Subcutaneous abdominal adipose tissue (tissue), 5 donors: Measurements from ENCODE around the gene HDAC10.

Experiments
- H3K27ac ChIP-seq: one replicate; pipeline ENCODE4 v1.7.0; 2013; ENCODE audit warnings: low read depth, mild to moderate bottlenecking, inconsistent platforms, low read length, moderate library complexity
- H3K27me3 ChIP-seq, 5 donors: one replicate each; pipeline ENCODE4 v1.7.0; 2013; ENCODE audit warnings: low read length in 5 of 5, inconsistent platforms in 1 of 5; ENCODE audit not compliant: control insufficient read depth in 5 of 5, insufficient read depth in 4 of 5
- H3K36me3 ChIP-seq, 5 donors: one replicate each; pipeline ENCODE4 v1.7.0; 2013; ENCODE audit warnings: low read length in 5 of 5; ENCODE audit not compliant: control insufficient read depth in 5 of 5, insufficient read depth in 5 of 5
- H3K4me1 ChIP-seq, 5 donors: one replicate each; pipeline ENCODE4 v1.7.0; 2013; ENCODE audit warnings: low read length in 5 of 5, mild to moderate bottlenecking in 3 of 5, moderate library complexity in 1 of 5; ENCODE audit not compliant: control insufficient read depth in 5 of 5, insufficient read depth in 5 of 5
- H3K4me3 ChIP-seq, 5 donors: one replicate each; pipeline ENCODE4 v1.7.0; 2013; ENCODE audit warnings: low read length in 5 of 5, low read depth in 1 of 5
- H3K9ac ChIP-seq, 5 donors: one replicate each; pipeline ENCODE4 v1.7.0; 2013; ENCODE audit warnings: low read length in 5 of 5, mild to moderate bottlenecking in 4 of 5, moderate library complexity in 3 of 5
- H3K9me3 ChIP-seq, 5 donors: one replicate each; pipeline ENCODE4 v1.7.0; 2013; ENCODE audit warnings: low read length in 5 of 5; ENCODE audit not compliant: control insufficient read depth in 5 of 5
- donor health status: healthy.
- donor health status: healthy.
- donor health status: healthy.
- donor health status: healthy.
- donor health status: healthy.

Gene HDAC10

DNA sequence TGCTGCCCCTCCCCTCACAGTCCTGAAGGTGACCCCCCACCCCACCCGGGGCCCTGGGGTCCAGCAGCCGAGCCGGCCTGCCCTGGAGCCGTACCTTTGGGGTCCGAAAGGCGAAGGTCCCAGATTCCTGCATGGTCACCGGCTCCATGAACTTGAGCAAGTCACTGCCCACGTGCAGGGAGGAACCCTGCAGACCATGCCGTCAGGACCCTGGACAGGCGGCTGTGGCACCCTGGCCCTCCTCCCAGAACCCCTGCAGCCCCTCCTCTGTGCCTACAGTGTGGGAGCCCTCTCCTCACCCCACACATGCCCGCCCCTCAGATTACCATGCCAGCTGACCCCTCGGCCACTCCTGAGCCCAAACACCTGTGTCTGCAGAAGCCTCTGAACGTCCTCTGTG lies 33.4 kb upstream of the HDAC10 start:
- H3K27me3 ChIP-seq = no peaks in the 10 kb centered on the region
- H3K9ac ChIP-seq = no peak overlapping the region
- no peaks in the 10 kb centered on the region for H3K4me1 ChIP-seq
- H3K27ac ChIP-seq = no peak overlapping the region
- peaks cover 0 to 94% (median 89%) of the 10 kb centered on the region in 5 donors for H3K36me3 ChIP-seq
- H3K4me3 ChIP-seq = no peak overlapping the region
- no peaks in the 10 kb centered on the region for H3K9me3 ChIP-seq

DNA sequence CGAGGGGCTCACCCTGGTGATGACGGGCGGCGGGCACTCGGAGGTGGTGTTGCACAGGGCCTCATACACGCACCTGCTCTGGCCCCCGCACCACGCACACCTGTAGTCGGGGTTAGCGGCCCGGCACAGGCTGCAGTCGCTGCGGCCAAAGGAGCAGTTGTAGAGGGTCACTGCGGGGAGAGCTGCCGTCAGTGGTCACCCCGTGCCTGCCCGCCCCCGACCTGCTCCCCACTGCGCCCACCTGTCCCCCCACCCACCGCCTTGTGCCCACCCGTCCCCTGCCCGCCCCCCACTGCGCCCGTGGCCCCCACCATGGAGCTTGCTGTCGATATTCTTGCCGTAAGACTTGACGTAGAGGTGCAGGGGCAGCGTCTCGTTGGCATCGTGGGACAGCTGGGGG lies 32.8 kb upstream of the HDAC10 start:
- H3K4me1 ChIP-seq = no peaks in the 10 kb centered on the region
- no peak overlapping the region for H3K9ac ChIP-seq
- no peaks in the 10 kb centered on the region for H3K9me3 ChIP-seq
- H3K36me3 ChIP-seq = peaks cover 0 to 94% (median 89%) of the 10 kb centered on the region in 5 donors
- no peaks in the 10 kb centered on the region for H3K27me3 ChIP-seq
- no peak overlapping the region for H3K27ac ChIP-seq
- no peak overlapping the region for H3K4me3 ChIP-seq

DNA sequence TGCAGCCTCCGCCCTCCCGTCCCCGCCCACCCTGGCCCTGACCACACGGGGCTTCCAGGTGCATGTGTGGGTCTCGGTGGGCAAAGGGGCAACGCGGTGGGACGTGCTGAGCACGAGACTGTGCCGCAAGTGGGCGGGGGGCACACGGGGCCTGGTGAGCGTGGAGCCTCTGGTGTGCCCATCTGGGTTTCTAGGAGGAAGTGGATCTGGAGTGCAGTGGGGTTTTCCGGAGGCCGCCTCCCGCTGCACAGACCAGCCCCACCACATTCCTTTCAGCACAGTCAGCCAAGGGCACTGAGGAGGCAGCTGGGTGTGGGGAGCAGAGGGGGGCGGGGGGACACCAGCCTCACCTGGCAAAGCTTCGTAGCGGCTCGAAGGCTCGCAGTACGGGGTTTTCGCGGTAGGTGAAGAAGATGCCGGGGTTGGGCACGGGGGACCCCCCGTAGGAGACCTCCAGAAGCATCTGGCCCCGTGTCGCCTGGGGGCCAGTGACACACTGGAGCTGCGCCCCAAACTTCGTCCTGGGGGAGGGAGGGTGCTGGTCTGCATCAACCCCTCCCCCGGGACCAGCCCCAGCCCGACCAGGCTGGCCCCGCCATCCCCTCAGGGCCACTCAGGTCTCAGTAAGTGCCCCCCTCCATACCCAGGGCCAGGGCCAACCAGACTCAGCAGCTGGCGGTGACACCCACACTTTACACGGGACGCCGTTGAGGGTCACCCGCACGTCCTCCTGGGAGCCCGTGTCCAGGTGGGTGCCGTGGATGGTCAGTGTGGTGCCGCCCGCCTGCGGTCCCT lies 31.5 kb upstream of the HDAC10 start:
- Histone ChIP-seq H3K27ac (no peak overlapping the region), H3K9me3 (no peaks in the 10 kb centered on the region), H3K4me1 (no peaks in the 10 kb centered on the region), H3K4me3 (no peak overlapping the region), H3K27me3 (no peaks in the 10 kb centered on the region), H3K9ac (no peak overlapping the region), H3K36me3 (peaks cover 0 to 94% (median 90%) of the 10 kb centered on the region in 5 donors)

DNA sequence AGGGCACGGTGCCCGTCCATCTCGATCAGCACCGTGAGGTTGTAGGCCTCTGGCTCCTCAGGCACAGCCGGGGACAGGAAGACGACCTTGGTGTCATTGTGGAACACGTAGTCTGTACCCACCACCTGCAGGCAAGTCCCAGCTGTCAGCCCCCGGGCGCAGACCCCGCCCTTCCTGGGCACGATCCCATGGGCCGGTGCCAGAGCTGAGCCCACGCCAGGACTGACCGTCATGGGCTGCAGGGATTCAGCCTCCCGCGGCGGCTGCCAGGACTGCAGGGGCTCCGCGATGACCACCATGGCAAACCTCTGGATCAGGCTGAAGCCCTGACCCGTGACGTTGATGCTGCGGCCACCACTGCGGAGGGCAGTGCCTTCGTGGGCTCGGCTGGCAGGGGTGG lies 30.9 kb upstream of the HDAC10 start:
- no peak overlapping the region for H3K4me3 ChIP-seq
- H3K27ac ChIP-seq = no peak overlapping the region

DNA sequence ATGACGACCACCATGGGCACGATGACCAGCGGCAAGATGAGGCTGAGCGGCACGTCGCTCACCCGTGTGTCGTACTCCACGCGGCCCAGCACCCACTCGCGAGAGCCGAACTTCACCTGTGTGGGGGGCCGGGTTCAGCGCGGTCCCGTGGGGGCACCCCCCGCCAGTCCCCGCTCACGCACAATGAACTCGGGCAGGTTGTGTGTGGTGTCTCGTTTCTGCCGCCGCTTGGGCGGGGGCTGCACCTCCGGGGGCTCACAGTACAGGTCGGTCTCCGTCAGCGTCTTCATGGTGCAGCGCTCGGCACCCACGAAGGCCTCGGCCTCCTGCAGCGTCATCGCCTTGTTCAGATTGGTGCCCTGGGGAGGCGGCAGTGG lies 30.3 kb upstream of the HDAC10 start:
- Histone ChIP-seq H3K27me3 (no peaks in the 10 kb centered on the region), H3K36me3 (peaks cover 0 to 93% (median 89%) of the 10 kb centered on the region in 5 donors), H3K9me3 (no peaks in the 10 kb centered on the region), H3K27ac (no peak overlapping the region), H3K4me3 (no peak overlapping the region), H3K4me1 (no peaks in the 10 kb centered on the region), H3K9ac (no peak overlapping the region)

More for the DNA sequence above, 30.9 kb upstream of the HDAC10 start:
- H3K9ac ChIP-seq = no peak overlapping the region
- no peaks in the 10 kb centered on the region for H3K9me3 ChIP-seq
- H3K36me3 ChIP-seq = peaks cover 0 to 93% (median 89%) of the 10 kb centered on the region in 5 donors
- no peaks in the 10 kb centered on the region for H3K4me1 ChIP-seq
- H3K27me3 ChIP-seq = no peaks in the 10 kb centered on the region

DNA sequence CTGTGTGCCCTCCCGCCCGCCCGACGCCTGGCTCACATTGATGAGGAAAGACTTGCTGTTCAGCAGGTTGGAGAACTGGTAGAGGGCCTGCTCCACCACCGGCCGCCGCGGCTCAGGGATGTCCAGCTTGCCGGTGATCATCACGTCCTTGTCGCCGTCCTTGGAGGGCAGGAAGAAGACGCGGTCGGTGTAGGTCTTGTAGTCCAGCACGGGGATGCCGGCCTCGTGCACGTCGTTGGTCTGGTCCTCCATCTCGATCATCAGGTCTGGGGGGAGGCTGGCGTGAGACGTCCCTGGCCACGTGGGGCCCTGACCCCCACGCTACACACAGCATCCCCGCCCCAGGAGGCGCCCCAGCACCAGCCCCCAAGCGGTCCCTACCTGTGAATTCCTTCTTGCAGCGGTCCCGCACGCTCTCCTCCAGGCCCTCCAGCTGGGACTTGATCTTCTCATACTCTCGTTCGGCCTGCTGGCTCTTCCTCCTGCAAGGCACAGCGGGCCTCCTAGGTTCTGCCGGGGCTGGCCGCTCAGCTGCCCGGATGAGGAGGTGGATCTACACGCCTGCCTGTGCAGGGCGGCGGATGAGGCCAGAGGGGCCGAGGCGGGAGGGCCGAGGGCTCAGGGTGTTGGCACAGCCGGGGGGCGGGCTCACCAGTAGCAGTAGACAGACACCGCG lies 29.8 kb upstream of the HDAC10 start:
- Histone ChIP-seq H3K27ac (no peak overlapping the region), H3K9me3 (no peaks in the 10 kb centered on the region), H3K9ac (no peak overlapping the region), H3K4me3 (no peak overlapping the region), H3K4me1 (no peaks in the 10 kb centered on the region), H3K36me3 (peaks cover 0 to 93% (median 87%) of the 10 kb centered on the region in 5 donors), H3K27me3 (no peaks in the 10 kb centered on the region)

DNA sequence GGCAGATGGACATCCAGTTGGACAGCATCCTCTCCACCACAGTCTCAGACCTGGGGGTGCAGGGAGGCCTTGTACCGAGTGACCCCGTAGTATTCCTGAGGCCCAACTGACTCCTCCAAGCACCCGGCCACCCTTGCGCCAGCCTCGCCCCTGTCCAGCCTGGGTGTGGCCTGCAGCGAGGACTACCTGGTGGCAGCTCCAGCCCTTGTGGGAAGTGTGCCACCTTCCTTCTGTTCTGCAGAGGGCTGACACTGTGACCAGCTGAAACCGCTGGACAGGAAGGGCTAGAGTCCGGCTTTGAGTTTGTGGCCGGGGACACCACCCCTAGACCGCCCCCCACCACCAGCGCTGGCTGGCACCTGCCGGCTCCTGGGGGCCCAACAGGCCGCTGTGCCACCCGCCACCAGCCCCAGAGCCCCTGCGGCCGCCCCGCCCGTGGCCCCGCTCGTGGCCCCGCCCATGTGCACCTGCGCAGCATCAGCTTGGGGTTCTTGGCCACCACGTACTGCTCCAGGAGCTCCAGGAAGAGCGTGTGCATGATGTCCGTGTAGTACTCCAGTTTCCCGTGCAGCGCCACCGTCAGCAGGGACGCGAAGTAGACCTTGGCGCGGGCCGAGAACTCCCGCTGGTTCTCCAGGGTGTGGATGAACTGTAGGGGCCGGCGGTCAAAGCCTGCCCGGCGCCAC lies 29.1 kb upstream of the HDAC10 start:
- Histone ChIP-seq H3K36me3 (peaks cover 0 to 96% (median 90%) of the 10 kb centered on the region in 5 donors), H3K9ac (no peak overlapping the region), H3K9me3 (no peaks in the 10 kb centered on the region), H3K27ac (no peak overlapping the region), H3K4me3 (no peak overlapping the region), H3K27me3 (no peaks in the 10 kb centered on the region), H3K4me1 (no peaks in the 10 kb centered on the region)

DNA sequence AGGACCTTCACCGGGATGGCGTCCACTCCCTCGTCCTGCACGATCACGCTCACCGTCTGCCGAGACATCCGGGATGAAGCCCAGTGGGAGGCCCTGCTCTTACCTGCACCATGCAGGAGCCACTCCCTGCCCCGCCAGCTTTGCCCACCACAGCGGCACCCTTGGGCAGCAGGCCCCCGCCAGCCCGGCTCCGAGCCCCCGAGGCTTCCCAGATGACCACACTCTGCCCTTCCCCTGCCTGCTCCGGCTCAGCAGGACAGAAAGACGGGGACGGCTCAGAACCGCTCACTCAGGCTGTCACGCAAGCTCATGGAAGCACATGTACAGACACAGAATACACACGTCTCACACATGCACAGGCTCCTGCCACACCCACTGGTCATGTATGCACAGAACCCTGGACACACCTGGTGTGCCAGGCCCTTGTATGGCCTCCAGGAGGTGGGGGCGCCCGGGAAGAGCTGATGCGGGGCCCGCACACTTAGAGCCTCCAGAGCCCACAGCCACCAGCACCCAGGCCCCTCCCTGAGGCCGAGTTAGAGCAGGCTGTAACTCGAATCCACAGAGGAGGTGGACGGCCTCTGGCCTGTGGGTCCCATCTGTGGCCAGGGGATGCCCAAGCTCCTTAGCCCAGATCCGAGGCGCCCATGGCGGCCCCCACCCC lies 28.0 kb upstream of the HDAC10 start:
- peaks cover 0 to 3% (median 3%) of the 10 kb centered on the region in 5 donors for H3K4me1 ChIP-seq
- no peak overlapping the region for H3K9ac ChIP-seq
- H3K4me3 ChIP-seq = no peak overlapping the region
- H3K27me3 ChIP-seq = no peaks in the 10 kb centered on the region
- H3K36me3 ChIP-seq = peaks cover 0 to 91% (median 84%) of the 10 kb centered on the region in 5 donors
- no peaks in the 10 kb centered on the region for H3K9me3 ChIP-seq
- H3K27ac ChIP-seq = no peak overlapping the region

DNA sequence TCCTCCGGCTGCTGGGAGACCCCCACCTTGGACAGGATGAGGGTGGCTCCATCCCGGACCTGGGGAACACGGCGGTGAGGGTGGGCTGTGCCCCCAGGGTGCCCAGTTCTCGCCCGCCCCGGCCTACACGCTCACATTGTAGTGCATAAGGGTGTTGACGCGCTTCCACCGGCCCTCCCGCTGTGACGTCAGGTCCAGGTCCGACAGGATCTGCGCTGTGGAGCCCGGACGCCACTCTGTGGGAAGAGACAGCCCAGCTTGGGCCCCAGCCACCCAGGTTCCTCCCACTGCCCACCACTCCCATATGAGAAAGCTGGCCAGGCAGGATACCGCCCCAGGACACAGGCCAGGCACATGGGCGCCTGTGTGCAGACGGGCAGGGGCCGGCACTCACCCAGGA lies 27.4 kb upstream of the HDAC10 start:
- Histone ChIP-seq H3K9ac (no peak overlapping the region), H3K4me1 (peaks cover 0 to 4% (median 3%) of the 10 kb centered on the region in 5 donors), H3K36me3 (peaks cover 0 to 86% (median 79%) of the 10 kb centered on the region in 5 donors), H3K27me3 (no peaks in the 10 kb centered on the region), H3K4me3 (no peak overlapping the region), H3K27ac (no peak overlapping the region), H3K9me3 (no peaks in the 10 kb centered on the region)
